GM11168 (cell line): ENCODE data around the gene IL22.
"Not testable (repeated sequence)": the region's sequence is repeated elsewhere in the genome, so short reads cannot be mapped to it uniquely, and the experiment has no call there.

ENCODE experiments used
- in situ Hi-C: fragments of 300-500 bp; cut with MboI; formaldehyde crosslinking; loops from one replicate; pipeline ENCODE4 v1.12.0; 2022; ENCODE audit warnings: low sequenced_read_pairs; ENCODE audit not compliant: unreplicated experiment

Gene IL22

DNA sequence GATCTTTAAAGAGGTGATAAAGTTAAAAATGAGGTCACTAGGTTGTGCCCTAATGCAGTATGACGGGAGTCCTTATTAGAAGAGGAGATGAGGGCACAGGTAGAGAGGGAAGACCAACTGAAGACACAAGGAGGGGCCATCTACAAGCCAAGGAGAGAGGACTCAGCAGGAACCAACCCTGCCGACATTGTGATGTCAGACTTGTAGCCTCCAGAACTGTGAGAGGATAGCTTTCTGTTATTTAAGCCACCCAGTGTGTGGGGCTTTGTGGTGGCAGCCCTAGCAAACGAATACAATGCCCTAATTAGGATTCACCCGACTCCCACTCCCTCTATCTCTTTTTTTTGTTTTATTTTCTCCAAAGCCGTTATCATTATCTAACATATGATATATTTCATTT lies 19.9 kb downstream of the IL22 start:
- in situ Hi-C loops = no loop called here

DNA sequence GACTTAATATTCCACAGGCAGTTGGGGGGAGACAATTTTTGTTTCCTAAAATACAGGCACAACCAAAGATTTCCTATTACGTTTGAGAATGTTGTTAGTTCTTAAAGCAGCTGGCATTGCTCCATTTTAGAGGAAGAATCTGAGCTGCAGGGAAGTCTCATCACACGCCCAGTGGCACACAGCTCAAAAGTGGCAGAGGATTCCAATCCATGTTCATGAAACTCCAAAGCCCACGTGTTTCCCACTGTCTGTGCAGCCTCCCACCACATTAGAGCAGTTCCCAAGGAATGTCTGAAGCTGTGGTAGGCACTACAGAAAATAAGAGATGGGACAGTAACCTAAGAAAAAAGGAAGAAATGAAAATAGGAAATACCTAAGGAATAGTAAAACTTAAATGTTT lies 21.7 kb downstream of the IL22 start:
- in situ Hi-C loops = no loop called here

DNA sequence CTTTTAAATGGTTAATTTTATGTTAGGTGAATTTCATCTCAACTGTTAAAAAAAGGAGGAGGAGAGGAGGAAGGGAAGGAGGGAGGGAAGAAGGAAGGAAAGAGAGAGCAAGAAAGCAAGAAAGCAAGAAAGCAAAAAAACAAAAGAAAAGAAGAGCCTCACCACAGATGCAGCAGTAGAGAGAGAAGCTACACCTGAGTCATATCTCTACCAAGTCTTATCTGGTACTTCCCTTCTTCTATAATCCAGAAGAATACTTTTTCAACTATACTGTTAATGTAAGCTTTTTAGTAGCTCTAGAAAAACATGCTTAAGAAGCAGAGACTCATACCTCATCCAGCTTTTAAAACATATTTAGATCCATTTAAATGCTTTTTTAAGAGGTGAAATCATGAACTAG lies 22.2 kb downstream of the IL22 start:
- in situ Hi-C loops = no loop called here

DNA sequence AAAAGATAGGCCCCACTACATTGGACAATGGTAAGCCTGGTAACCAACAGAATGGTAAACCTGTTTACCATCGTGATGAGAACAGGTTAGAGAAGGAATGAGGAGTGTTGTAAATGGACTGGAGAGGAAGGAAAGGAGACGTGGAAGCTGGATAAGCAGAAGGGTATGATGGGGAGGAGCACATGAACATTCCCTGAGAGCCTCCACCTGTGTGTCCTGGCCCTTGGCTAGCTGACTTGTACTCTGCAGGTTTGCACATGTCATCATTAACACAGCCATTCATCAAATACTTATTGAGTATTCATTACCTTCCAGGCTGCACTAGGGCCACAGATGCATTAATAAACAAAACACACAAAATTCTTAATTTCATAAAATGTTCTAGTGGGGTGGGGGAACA lies 23.4 kb downstream of the IL22 start:
- in situ Hi-C loops = loop anchor here (5.0 kb wide), 1 partner anchor 82 kb away; no protein-coding TSS in a partner anchor

DNA sequence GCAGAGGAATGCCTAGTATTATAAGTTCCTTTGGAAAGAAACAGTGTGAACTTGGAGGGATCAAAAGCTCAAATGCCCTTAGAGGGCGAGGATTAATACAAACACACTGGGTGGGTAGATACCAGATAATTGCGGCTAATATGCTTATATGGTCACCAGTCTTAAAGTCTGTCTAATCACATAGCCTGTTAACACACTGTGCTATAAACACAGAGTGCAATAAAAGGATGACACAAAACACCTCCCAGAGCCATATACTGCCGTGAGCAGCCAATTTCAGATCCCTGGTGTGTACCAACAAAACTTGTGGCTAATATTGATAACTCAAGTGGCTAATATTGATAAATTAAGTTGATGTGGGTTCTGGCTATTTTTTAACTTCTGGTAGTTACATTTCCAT lies 26.0 kb downstream of the IL22 start:
- in situ Hi-C loops = loop anchor here (5.0 kb wide), 1 partner anchor 85 kb away; no protein-coding TSS in a partner anchor

DNA sequence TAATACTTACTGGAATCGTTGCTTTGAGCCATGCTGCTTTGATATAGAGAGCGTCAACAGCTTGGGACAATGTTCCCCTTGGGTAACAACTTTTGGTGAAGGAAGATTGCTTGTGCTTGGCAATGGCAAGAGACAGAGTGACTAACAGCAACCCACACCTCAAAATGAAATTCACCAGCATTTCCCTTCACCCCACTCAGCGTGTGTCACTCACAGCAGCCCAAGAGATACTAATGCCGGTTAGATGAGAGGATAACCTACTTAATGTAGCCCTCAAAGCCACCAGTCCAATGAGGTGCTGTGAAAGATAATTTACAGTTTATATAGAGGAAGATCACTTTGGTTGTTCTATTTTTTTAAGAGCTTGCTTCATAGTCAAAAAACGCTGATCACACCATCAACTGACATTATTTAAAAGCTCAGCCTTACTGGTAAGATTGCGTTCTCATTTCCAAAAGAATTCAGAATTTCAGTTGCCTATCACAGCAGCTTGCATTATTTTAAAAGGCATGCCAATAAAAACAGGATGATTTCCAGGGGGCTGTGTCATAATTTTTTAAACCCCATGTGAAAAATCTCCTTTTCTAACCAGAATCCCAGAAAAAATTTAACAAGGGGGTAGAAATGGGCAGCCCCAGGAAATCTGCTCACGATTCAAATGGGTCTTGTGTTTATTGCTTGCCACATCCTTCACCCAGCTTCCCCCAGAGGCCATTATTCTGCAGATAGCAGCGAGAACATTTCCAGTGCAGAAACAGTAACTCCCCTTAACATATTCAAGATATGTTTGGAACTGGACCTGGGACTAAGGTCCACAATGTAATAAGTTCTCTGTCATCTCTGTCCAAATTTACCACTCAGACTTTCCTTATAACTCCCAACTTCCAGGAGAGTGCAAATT lies 27.6 kb downstream of the IL22 start, which contains the start of gene IL26:
IL26 (minus strand) TSS at position 235 of the 901 bp plus-strand sequence; CDS start at position 181, 54 bp downstream.
- in situ Hi-C loops = loop anchor here (5.0 kb wide), 1 partner anchor 86 kb away; no protein-coding TSS in a partner anchor

DNA sequence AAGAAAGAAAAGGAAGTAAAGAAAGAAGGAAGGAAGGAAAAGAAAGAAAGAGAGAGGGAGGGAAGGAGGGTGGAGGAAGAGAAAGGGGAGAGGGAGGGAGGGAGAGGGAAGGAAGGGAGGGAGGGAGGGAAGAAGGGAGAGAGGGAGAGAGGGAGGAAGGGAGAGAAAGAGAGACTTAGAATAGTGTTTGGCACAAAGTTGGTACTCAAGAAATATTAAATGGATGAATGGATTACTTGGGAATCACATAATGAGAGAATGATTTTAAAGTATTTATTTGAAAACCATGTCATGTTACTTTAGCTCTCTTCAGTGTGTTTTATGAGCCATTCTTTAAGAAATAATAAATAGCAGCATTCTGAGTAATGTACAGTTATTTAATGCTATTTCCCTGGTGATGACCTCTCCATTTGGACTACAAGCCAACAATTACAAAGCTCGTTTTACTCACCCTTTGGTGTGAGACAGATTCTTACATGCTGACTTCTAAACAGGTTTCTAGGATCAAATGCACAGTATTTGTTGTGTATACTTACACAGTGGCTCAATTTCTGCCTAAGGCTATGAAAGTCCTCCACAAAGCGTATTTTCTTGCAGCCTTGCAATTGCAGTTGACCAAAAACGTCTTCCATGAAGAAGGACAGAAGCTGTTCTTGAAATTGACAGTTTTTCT lies 28.7 kb downstream of the IL22 start:
- in situ Hi-C loops = loop anchor here (5.0 kb wide), 1 partner anchor 88 kb away; no protein-coding TSS in a partner anchor

DNA sequence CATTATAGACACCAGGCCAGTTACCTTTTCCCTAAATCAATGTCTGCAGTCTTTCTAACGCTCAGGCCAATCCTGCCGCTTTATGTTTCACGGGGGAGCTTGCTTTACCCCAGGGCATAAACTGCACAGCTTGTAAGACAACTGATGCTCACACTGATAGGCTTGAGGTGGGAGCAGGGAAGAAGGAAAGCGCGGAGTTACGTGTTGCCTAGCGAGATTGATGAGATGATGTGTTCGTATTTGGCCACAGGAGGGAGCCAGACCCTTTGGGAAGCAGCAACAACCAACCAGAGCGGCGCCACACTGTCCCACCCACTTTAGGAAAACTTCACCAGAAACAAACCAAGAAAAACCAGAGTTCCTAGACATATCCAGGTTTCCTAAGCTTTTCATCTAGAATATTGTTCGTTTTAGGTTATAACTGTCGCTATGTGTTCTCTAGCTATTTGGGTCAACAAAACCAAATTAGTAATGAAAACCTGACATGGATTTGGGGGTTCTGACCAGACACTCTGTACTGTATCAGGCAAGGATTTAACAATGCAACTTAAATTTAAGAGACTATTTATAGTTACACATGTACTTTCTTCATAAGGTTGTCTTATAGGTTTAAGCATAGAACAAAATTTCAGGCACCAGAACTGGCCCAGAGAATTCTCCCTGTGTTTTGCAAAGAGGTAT lies 30.2 kb downstream of the IL22 start:
- in situ Hi-C loops = no loop called here

DNA sequence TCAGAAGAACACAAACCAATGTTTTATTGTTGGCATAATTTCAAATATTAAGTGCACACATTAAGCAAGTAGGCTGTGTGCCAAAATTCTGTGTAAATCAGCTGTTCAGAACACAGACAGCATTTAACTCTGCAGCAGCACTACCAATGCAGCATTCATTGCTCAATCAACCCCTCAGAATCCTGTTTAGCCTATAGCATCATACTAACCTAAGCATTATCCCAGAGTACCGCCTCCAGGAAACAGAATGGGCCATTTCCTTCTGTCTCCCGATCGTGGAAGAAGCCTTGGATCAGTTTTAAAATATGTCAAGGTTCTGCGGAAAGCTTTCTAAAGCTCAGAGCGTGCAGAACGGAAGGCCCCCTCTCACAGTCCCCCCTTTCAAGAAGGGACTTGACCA lies 31.1 kb downstream of the IL22 start:
- in situ Hi-C loops = no loop called here

DNA sequence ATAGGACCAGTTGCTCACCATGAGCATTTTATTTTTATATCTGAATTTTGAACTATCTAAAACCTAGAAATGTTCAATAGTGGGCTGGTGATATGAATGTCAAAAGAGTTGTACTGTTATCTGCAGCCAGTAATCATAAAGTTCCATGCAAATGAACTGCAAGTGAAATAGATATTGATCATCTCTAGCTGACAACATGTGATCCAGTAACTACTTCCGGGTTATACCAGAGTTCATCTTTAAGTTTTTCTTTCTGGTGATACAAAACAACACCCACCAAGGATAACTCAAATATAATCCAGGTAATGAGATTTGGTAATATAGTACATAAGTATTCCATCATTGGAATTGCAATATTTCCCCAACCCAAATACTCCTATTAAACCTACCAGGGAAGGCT lies 31.9 kb downstream of the IL22 start:
- in situ Hi-C loops = no loop called here

DNA sequence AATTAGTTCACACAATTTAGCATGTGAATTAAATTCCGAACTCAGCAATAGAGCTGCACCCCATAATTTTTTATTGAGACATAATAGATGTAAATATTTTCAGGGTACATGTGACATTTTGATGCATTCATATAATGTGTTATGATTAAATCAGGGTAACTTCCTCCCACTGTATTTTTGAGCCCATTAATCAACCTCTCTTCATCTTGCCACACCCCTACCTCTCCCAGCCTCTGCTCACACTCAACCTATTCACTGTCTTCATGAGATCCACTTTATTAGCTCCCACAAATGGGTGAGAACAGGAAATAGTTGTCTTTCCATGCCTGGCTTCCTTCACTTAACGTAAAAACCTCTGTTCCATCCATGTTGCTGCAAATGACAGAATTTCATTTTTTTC lies 42.5 kb downstream of the IL22 start:
- in situ Hi-C loops = no loop called here

DNA sequence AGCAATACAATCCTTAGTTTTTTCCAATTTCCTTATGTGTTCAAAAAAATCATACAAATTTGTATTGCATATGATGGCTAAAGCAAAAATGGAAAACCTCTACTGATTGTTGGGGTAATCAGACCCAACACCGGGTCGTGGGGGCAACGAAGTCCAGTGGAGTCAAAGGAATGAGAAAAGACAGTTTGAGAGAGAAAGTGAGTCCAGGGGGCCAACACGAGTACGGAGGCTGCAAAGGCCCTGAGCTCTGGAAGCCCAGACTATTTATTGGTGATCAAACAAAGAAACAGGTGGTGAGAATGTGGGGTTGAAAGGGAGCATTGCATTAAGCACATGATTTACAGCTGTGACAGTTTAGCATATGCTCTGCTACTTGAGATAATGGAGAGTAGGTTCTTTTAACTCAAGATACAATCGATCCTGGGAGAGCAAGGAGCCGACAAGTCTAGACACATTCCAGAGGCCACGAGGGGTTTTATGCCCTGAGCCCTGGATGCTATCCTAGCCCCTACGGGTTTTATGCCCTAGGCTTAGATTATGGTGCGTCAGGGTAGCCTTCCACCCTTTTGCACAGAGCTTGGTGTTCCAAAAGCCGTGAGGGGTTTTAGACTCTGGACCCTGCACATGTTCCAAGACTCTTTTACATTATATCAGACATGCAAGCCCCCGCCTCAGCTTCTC lies 44.2 kb downstream of the IL22 start:
- in situ Hi-C loops = not testable (repeated sequence)

DNA sequence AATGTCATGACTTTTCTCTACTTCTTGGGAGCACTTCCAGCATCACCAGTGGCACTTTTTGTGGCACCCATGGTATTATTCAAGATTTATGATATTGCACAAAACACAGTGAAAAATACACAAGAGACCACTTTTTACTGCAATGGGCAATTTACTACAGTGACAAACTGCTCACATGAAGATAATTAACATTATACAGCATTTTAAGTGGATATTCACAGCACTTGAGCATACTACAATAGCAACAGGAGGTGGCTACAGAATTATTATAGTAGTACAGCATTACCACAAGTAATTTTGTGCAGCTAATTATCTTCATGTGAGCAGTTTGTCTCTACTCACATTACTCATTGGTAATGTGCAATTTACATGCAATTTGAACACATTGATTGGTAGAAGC lies 46.1 kb downstream of the IL22 start:
- in situ Hi-C loops = no loop called here

DNA sequence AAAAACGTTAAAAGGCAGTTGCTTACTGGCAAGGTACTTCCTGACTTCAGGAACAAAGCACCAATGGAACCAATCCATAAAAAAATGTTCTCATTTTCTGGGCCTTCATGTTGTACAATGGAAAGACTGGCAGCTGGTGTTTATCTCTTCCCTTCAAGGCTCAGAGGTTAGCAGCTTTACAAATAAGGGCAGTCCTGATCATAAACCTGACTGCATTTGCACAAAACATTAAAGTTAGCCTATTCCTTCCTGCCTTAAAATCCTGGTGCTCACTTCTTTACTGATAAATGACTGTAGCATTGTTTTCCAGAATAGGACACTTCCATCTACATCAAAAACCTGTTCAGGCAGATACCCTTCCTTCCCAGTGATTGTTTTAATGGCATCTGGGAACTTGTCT lies 47.0 kb downstream of the IL22 start:
- in situ Hi-C loops = no loop called here

DNA sequence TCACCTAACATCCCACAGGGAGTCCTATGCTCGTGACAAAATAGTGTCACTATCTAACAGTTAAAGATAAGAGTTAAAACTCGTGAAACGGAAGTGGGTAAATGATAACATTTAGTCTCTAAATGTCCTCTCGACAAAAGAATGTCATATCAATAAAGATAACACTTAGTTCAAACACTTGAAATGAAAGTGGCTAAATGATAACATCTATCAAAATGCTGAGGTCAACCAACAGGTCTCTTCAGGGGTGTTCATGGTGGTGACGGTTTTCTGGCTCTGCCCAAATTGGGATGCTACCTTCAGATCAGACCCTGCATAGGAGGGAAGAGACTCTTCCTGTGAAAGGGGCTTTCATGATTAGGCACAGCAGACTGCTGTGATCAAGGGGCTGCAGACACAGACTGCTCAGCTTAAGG lies 49.9 kb downstream of the IL22 start:
- in situ Hi-C loops = no loop called here

DNA sequence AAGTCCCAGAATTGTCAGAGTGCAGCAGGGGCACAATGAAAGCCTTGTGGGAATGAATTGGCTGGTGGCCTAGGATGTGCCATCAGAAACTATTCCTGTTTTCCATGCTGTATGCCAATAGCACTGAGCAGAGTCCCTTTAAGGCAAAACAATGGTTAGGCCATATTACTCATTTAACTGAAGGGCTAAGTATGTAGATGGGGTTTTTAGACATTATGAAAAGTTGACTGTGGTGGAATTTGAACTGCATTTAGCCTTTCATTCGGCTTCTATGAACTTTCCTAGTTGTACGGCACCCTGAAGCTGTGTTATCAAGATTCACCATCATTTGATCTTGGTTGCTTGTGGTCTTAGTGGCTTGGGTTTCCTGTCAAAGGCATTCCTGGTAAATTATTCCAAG lies 52.5 kb downstream of the IL22 start:
- in situ Hi-C loops = no loop called here

DNA sequence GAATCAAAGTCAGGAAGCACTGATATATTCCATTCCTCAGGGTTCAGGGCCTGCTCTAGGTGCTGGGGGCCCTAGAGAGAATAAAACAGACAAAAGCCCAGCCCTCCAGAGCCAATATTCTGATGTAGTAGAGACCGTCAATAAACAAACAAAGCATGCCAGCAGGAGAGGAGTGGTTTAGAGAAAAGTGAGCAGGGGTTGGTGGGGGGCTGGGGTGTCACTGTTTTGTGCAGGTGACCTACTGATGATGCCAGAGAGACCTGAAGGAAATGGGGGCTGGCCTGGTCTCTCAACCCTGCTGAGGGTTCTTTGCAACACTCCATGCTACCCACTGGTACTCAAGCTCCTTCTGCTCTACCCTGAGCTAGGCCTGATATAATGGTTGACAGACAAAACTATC lies 54.3 kb downstream of the IL22 start:
- in situ Hi-C loops = no loop called here

DNA sequence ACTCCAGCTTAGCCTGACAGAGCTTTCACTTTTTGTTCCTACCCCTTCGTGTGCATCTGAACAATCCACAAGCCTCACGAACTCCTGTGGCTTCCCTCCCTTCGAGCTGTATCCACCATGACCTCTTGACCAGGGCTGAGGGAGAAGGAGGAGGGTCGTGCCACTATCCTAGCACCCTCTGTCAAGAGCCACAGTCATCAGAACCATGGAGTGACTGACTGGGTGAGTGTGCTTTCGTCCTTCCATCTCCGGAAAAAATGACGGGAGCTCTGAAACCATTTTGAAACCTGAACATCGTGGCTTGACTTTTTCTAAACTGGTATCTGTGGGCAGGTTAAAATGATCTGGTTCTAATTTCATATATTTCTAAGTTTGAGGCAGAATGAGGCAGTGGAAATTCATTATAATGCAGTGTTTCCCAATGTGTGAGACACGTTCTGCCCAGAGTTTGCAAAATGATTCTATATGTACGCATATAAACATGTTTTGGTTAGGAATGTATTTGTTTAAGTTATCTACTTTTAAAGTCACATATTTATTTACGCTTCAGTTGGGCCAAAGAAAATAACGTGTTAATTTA lies 54.8 kb downstream of the IL22 start:
- in situ Hi-C loops = no loop called here
